HG03439 (cell line): ENCODE results near the gene MRPS22.
"Not testable (repeated sequence)": the region's sequence is repeated elsewhere in the genome, so short reads cannot be mapped to it uniquely, and the experiment has no call there.

Source experiments
- ATAC-seq: cut with Tn5 transposase; IDR thresholded peaks from one replicate; pipeline ENCODE4 v1.9.1; 2021; ENCODE audit warnings: mild to moderate bottlenecking, moderate library complexity; ENCODE audit not compliant: unreplicated experiment

The MRPS22 gene

GRCh38 chr3:139334675-139335074 lies 9.1 kb upstream of the MRPS22 start:
- not testable (repeated sequence) for ATAC-seq

GRCh38 chr3:139338405-139338804 lies 5.4 kb upstream of the MRPS22 start:
- no peak for ATAC-seq

GRCh38 chr3:139339219-139339906 lies 4.5 kb upstream of the MRPS22 start:
- no peak for ATAC-seq

- no peak for ATAC-seq
Measured at GRCh38 chr3:139340784-139341183, 3.0 kb upstream of the MRPS22 start.

- no peak for ATAC-seq
Measured at GRCh38 chr3:139342054-139342453, 1.8 kb upstream of the MRPS22 start.

- no peak for ATAC-seq
Measured at GRCh38 chr3:139346771-139347170, 3.0 kb downstream of the MRPS22 start.

- no peak for ATAC-seq
Measured at GRCh38 chr3:139353920-139354556, 10.2 kb downstream of the MRPS22 start.

- no peak for ATAC-seq
Measured at GRCh38 chr3:139354661-139355060, 10.8 kb downstream of the MRPS22 start.

GRCh38 chr3:139355476-139355875 lies 11.7 kb downstream of the MRPS22 start:
- no peak for ATAC-seq

- ATAC-seq = no peak
Measured at GRCh38 chr3:139355891-139356290, 12.1 kb downstream of the MRPS22 start.

- ATAC-seq = no peak
Measured at GRCh38 chr3:139357899-139358298, 14.1 kb downstream of the MRPS22 start.

GRCh38 chr3:139358841-139359562 lies 15.2 kb downstream of the MRPS22 start:
- ATAC-seq = no peak

- ATAC-seq = no peak
Measured at GRCh38 chr3:139361276-139361675, 17.5 kb downstream of the MRPS22 start.

GRCh38 chr3:139364549-139364948 lies 20.7 kb downstream of the MRPS22 start:
- no peak for ATAC-seq

- ATAC-seq = no peak
Measured at GRCh38 chr3:139374099-139374498, 30.3 kb downstream of the MRPS22 start.

- no peak for ATAC-seq
Measured at GRCh38 chr3:139377378-139377777, 33.6 kb downstream of the MRPS22 start.

GRCh38 chr3:139378587-139379241 lies 34.9 kb downstream of the MRPS22 start:
- ATAC-seq = no peak

GRCh38 chr3:139380575-139380974 lies 36.8 kb downstream of the MRPS22 start:
- ATAC-seq = no peak

GRCh38 chr3:139382291-139382690 lies 38.5 kb downstream of the MRPS22 start:
- not testable (repeated sequence) for ATAC-seq

- ATAC-seq = no peak
Measured at GRCh38 chr3:139388077-139388476, 44.3 kb downstream of the MRPS22 start.

GRCh38 chr3:139388821-139389551 lies 45.2 kb downstream of the MRPS22 start:
- peak; percentile 9 for ATAC-seq
